CD4-positive, alpha-beta T cell treated with Interleukin-1 beta for 1 hour (primary cell): ENCODE results near the gene CMIP.
"Not testable (repeated sequence)": the region's sequence is repeated elsewhere in the genome, so short reads cannot be mapped to it uniquely, and the experiment has no call there.

Experiments
- DNase-seq, 2 donors: peaks; one replicate each; pipeline ENCODE4 v3.0.0-alpha.2; 2020 to 2022

CMIP gene

DNA sequence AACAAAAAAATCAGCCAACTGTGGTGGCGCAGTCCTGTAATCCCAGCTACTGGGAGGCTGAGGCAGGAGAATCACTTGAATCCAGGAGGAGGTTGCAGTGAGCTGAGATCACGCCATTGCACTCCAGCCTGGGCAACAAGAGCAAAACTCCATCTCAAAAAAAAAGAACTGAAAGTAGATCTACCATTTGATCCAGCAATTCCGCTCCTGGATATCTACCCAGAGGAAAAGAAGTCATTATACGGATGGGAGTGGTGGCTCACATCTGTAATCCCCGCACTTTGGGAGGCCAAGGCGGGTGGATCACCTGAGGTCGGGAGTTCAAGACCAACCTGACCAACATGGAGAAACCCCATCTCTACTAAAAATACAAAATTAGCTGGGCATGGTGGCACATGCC is 22.5 kb upstream of the CMIP start:
- DNase-seq: not testable (repeated sequence)

DNA sequence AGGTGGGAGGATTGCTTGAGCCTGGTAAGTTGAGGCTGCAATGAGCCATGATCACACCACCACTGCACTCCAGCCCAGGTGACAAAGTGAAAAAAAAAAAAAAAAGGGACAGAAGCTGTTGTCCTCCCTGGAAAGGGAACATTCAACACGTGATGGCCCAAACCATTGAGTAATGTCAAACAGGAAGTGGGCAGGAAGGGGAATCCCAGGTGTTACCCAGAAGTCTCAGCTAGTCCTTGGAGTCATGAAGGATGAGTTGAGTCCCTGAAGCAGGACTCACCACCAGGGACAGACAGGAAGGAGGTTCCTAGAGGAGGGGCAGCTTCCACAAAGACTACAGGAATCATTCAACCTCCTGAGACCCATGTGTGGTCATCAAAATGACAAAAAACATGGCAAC is 19.8 kb upstream of the CMIP start:
- DNase-seq: peak in 1 of 2 donors; percentile 65

DNA sequence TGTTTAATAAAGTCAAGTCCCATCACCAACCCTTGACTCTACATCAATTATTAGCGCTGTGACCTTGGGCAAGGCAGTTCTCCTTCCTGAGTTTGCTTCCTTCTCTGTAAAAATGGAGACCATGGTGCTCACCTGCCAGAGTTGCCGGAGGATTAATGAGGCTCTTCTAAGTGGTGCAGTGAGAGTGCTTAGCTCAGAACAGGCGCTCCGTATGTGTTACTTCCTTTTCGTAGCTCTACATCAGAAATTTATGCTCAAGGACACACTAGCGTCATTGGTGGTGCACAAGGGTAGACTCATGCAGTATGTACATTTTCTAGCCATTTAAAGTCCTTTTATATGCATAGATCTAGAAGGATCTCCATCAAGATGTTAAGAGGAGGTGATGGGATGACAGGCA is 17.4 kb upstream of the CMIP start:
- no peak for DNase-seq

DNA sequence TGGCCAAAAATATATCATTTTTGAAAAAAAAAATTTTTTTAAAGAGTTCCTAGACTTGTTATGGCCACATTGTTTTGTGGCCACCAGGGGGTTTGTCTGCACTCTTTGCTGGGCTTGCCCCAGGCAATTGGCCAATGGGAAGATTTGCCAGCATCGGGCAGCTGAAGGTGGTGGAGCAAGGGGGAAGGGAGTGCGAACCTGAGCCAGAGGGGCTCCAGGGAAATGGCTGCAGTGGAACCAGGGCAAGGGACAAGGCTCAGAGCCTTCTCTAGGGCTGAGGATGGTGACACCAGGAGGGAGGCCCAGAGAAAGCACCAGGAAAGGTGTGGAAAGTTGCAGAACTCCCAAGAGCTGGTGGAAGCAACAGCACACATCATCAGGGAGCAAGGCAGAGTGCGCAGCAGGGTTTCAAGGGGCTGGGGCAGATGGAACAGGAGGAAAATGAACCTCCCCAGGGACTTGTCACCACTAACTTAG is 15.5 kb upstream of the CMIP start:
- peak; percentile 24 to 53 for DNase-seq

DNA sequence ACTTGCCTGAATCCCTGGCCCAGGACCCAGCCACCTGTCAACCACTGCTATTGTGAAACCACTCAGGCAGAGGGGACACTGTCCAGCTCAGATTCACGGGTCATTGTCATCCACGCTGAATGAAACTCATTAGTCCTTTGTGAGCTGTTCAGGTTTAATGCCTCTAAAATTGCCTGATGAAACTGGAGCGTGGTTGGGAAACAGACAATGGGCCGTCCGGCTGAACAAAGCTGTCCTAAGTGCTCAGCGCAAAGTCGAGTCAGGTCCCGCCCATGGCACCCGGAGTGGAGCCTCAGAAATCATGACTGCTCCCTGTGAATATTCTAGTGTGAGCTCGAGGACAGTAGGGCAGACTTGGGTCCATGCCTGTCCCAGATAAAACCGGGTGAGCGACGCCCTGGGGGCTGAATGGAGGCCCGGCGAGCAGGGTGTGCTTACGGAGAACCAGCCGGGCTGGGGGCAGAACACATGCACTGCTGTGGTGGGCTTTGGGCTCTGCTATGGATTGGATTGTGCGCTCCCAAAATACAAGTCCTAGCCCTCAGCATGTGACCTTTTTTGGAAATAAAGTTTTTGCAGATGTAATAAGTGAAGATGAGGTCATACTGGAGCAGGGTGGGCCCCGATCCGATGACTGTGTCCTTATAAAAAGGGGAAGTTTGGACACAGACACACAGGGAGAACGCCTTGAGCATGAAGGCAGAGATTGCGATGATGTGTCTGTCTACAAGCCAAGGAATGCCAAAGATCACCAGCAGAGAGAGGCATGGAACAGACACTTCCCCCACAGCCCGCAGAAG is 12.9 kb upstream of the CMIP start:
- DNase-seq: peak in 1 of 2 donors; percentile 66

DNA sequence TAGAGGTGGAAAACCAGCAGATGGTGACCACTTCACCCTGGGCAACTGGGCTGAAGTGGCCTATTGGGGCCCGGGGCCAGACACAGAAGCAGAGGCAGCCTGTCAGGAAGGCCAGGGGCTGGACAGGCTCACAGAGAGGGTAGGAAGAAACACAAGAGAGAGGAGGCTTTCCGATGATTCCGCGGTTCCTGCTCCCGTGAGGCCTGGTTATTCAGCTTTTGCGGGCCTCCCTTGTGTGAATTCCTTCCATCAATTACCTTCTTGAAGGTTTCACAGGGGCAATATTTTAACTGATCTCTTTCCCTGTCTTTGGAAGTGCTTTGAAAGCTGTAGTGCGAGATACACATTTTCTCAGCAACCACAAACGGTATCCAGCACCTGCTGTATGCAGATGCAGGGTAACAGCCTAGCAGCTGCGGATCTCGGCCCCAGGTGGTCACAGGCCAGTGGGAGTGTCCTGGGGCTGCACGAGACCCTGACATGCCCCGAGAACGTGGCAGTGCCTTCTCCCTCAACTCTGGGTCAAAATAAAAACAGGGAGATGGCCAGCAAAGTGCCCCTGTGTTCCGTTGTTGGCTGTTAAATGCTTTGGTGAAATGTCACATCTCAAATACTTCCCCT is 11.6 kb upstream of the CMIP start:
- no peak for DNase-seq

DNA sequence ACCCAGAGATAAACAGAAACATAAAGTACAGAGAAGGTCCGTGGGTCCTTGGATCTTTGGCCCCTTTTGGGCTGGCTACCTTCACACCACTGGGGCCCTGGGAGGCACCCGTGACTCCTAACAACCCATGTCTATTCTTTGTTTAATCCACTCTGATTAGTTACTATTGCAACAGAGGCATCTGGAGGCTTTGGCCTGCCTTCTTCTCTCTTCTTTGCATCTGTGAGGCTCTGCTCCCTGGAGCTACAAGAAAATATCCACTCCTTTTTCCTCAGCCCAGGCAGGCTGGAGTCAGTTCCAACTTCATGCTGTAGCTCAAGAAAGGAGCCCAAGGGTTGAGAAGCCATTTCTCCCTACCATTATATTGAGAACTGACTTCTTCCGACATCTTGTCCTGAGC is 9.5 kb upstream of the CMIP start:
- DNase-seq: no peak

DNA sequence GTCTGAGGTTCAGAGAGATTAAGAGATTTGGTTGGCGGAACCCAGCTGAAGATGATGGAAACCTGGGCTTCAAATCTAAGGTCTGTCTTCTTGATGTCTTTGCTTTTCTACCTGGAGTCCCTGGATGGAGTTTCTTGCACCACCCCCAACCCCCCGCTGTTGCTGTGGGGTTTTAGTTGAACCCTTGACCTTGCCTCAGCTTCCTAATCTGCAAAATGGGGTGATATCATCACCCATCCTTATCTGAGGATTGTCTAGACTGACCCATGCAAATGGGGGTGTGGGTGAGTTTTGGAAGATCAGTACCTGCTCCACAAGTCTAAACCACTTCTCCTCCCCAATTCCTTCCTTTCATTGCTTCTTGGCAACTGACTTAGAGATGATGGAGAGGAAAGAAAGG is 9.0 kb upstream of the CMIP start:
- no peak for DNase-seq

DNA sequence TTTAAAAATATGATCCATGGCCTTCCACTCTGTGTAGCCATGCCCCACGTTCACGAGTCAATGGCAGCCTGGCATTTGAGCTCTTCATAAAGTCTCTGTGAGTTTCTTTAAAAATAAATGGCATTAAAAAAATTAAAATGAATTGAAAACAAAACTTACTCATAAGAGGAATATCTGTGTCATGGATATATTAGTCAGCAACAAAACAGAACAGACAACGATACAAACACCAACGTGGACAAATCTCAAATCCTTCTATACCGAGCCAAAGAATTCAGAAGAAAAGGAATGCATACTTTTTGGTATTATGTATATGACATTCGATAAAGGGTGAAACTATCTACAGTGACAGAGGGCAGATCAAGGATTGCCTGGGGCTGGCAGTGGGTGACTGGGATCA is 8.2 kb upstream of the CMIP start:
- DNase-seq: no peak

DNA sequence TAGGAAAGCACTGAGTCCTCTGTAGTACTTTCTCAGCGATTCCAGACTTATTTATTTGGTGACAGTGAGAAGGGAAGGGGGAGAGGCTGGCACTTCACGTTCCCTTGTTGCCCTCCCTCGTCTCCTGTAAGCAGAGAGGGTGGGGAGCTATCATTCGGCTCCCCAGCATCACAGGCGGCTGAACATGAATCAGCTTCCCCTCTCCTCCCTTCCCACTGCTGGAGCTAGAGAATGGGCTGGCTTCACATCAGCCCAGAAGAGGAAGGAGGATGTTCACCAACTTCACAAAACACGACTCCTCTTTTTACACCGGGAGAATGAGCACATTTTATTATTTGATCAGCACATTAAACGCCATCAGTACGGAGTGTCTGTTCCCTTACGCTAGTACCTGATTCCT is 6.7 kb upstream of the CMIP start:
- peak in 1 of 2 donors; percentile 37 for DNase-seq

DNA sequence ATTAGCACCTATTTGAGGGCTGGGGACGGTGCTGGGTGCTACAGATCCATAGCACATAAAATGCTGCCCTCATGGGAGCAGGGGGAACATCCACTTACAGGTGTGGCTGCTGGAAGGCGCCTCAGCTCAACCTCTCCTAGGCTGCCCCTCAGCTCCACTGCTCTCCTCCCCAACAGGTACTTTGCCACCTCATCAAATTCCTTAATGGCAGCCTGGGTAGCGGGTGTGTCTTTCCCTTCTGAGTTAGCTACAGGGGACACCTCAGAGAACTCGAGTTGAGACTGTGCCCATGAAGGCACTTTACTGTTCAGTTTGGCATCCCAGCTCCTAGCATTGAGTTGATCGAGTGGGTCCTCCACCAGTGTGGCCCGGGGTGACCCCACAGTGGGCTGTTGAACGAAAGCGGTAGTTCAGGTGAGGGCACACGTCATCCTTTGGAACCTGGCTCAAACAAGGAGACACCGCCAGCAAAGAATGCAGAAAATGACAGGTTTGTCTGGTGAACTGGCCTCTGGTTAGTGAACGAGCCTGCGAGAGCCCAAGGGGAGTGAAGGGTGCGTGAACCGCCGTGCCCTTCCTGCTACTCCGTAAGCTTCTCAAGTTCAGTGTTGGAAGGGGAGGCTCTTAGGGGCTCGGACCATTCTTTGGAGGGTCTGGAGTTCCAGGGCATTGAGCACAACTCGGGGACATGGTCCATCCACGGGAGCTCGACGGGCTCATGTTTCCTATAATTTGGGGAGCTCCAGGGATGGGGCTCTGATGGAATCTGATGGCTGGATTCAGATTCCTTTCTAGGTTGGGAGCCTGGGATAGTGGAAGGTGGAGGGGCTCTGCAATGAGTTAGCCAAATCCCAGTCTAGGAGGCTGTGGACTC is 3.5 kb upstream of the CMIP start:
- no peak for DNase-seq

DNA sequence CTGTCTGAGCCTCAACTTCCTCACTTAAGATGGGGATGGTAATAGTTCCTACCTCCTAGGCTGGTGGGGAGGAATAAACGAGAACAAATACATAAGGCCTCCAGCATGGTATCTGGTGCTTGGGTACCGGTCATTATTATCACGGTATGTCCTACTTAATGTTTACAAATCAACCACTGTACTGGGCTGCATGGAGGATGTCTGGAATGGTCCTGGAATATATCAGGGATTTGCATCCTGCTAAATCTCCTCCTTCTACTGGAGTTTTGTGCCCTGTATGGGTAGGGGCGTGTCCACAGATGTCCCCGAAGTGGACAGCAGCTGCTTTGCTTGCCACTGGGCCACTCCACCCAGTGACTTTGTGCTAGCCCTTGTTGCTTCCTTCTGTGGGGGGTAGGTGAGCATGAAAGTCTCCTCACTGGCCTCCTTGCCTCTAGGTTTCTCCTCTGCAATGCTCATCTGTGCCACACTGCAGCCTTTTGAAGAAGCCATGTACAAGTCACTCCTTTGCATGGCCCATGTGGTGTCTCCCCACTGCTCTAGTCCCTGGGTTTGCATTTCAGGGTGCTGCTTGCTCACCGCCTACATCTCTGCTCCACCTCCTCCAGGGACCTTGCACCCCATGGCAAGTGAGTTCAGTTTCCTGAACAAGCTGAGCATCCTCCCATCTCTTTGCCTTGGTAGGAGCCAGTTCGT is 2.2 kb upstream of the CMIP start:
- DNase-seq: no peak

DNA sequence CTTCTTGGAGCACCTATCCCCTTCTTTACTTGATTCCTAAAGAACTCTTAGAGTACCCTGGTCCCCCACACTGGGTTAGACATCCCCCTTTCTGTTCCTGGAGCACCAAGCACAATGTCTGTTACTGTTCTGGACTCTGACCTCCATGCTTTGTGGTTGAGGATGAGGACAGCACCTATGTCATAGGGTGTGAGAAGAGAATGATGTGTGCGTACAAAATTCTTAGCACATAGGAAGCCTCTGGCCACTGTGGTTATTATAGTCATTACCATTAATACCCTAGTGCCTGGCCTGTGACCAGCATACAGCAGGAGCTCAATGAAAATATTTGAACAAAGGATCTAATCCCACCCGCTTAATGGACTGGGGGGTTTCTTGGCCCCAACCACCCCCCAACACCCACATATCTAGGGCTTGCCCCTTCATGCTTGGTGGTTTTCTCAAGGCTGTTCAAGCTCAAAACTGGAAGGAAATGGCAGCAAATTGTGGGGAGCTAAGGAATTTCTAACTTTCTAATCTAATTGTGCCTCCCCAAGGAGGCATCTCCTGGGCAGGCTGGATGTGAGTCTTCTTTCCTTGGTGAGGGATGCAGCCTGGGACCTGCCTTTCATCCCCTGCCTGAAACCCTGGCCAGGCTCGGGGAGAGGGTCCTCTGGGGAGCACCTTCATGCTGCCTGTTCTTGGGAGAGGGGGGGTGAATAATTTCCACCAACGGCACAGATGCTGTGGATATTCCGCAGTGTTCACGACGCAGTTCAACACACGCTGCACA is 1.5 kb upstream of the CMIP start:
- peak in 1 of 2 donors; percentile 20 for DNase-seq

DNA sequence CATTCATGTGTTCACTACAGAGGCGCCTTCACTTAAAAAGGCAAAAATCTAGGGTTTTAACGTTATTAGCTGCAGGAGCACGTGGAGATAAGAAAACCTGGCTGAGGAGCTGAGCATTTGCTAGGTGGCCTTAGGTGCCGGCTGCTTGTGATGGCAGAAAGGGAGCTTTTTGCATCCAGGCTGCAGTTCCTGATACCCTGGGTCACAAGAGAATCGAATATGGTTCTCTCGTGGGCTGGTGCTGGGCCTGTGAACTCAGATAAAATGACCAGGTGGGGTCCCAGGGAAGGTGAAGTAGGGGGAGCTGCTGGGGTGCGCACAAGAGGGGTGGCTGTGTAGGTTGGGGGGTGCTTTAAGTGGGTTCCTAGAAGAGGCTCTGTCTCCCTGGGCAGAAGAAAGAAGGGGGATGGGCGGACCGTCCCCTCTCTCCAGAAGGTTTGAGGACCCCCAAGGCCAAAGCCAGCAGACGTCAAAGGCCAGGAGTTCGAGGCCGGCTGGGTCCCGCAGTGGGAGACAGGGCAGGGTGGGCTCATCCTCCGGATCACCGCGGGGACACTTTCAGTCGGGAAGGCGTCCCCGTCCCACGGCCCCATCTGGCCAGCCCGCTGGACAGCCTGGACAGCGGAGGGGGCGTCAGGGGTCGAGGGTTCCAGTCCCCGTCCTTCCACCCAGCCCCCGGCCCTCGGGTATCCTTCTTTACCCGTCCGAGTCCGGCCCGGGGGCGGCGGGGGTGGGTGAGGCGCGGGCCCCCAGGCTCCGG is 740 bp upstream of the CMIP start:
- DNase-seq: no peak

DNA sequence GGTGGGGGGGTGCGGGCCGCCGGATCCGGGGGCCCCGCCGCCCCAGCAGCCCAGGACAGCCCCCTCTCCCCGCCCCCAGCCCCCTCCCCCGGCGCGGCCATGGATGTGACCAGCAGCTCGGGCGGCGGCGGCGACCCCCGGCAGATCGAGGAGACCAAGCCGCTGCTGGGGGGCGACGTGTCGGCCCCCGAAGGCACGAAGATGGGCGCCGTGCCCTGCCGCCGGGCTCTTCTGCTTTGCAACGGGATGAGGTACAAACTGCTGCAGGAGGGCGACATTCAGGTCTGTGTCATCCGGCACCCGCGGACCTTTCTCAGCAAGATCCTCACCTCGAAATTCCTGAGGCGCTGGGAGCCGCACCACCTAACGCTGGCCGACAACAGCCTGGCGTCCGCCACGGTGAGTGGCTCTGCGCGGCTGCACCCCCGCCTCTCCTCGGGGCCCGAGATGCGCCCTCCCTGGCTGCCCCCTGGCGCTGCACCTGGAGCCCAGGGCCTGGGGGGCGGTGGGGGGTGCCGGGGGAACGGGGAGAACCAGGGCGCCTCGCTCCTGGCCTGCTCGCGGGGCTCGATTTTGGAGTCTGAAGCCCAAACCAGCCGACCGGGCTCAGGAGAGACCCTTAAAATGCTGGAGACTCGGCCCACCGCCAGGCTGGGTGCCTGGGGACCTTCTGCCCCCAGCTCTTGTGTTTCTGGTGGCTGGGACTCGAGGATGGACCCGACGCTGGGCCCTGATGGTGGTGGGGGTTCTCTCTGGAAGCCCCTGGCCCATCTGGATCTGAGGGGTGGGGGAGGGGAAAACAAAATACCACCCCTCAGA is 744 bp downstream of the CMIP start:
- peak; percentile 43 to 48 for DNase-seq

DNA sequence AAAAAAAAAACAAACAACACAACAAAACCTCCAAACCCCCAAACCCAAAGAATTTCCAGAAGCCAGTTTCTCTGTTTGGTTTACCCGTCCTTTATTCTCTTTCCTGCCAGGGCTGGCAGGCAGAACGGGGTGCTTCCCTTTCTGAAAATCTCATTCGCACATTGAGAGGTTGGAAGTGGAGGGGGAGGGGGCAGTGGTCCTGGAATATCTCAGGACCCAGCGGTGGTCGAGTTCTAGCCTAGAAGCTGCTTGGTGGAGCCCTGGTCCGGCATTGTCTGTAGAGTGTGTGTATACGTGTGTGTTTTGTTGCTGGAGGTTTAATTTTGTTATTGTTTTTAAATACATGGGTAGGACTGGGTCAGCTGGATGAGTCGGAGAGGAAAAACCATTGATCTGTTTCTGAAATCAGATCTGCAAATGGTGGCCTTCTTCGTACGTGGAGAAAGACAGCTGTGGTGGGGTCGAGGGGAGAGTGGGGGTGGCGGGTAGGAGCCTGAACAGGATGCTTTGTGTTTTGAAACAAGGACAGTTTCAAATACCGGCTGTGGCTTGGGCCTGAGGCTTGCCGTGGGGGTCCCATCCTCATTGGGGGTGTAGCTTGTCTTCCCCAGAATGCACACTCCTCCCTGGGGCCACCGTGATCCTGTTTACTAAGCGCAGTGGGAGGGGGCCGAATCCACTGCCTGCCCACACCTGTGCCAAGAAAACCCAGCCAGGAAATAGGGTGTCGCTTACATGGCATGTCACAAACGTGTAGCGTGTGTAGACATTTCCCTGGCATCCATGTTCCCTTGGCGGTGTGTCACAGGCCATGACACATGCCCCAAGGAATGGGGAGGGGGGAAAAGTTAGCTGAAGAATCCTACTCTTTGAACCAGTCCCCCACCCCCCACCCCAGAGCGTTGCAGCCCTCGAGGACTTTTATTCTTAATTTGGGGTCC is 1.6 kb downstream of the CMIP start:
- DNase-seq: peak; percentile 36 to 37

DNA sequence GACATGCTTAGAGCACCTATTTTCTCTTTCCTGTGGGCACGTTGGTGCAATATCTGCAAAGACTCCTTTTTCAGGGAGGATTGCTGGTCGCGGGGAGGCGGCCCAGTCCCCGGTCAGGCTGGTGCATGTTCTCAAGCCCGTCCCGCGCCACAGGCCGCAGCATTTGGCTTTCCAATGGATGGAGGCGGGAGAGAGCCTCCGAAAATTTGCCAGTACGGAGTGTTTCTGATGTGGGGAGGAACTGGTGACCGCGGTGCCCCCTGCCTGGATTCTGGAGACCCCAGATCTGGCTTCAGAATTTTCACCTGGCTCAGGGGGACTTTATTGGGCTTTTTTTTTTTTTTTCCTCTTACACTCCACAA is 2.3 kb downstream of the CMIP start:
- no peak for DNase-seq

DNA sequence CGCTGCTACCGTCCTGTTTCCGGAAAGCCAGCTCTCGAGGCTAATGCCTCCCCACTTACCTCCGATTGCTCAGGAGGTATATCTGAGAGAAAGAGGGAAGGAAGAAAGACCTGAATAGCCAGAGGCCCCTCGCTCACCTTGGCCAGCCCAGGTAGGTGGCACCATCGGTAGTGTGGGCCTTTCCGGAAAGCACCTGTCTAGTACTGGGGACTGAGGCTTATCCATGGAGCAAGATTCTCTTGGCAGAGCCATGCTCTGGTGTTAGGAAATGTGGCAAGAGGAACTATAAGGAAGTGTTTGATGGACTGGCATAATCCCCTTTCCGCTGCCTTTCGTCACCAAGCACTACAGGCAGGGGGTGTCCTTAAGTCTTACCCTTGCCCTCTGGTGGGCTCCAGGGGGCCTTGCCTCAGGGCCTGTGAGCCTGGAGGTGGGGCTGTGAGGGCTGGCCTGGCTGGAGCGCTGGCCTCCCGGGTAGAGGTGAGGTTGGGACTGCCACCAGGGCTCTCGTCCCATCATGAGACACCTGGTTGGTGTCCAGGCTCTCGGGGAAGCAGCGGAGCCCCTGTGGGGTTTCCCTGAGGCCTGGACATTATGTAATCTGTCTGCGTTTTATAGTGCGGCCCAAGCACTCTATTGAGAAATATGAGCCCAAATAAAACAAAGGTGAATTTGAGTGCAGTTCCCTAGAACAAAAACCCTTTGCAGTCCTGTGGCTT is 2.9 kb downstream of the CMIP start:
- DNase-seq: no peak
